Psoas muscle (tissue), 8 donors: ENCODE data around the gene TBC1D14. TPM values are rescaled to one million over a fixed set of nuclear protein-coding genes. Genes with fewer than 3 reads are reported as not detected.
"Not testable (repeated sequence)": the region's sequence is repeated elsewhere in the genome, so short reads cannot be mapped to it uniquely, and the experiment has no call there.

ENCODE experiments used
- ATAC-seq, 4 donors: fragments of 200-7000 bp; cut with Tn5 transposase; one replicate each; pipeline ENCODE4 v1.9.1; 2020; ENCODE audit warnings: moderate library complexity in 3 of 4, mild to moderate bottlenecking in 2 of 4
- DNase-seq, 2 donors: peaks; one replicate each; pipeline ENCODE4 v3.0.0-alpha.2; 2020
- H3K27ac ChIP-seq: fragments of 200-600 bp; one replicate; pipeline ENCODE4 v1.8.0; 2022
- H3K27me3 ChIP-seq, 3 donors: fragments of 200-600 bp in 1 of 3; one replicate each; pipeline versions ENCODE4 v1.6.1 to v1.8.0; 2013 to 2022; ENCODE audit warnings: low read length in 2 of 3, mild to moderate bottlenecking in 2 of 3, moderate library complexity in 1 of 3; ENCODE audit not compliant: insufficient read depth in 3 of 3
- H3K36me3 ChIP-seq, 2 donors: fragments of 200-600 bp in 1 of 2; one replicate each; pipeline versions ENCODE4 v1.6.1 to v1.8.0; 2013 to 2022; ENCODE audit warnings: low read depth in 1 of 2, mild to moderate bottlenecking in 1 of 2, moderate library complexity in 1 of 2; ENCODE audit not compliant: insufficient read depth in 1 of 2
- H3K4me1 ChIP-seq: fragments of 200-600 bp; one replicate; pipeline ENCODE4 v1.8.0; 2022
- H3K4me3 ChIP-seq: fragments of 200-600 bp; one replicate; pipeline ENCODE4 v1.8.0; 2022; ENCODE audit warnings: mild to moderate bottlenecking
- H3K9me3 ChIP-seq: fragments of 200-600 bp; one replicate; pipeline ENCODE4 v1.8.0; 2022
- CTCF ChIP-seq: fragments of 200-600 bp; IDR thresholded peaks from one replicate; pipeline ENCODE4 v1.8.0; 2022; ENCODE audit warnings: antibody characterized with exemption
- WGBS, 3 donors: extraction: QIAGEN DNeasy Blood & Tissue Kit; methylation state at CpG; one replicate each; pipeline versions ENCODE4 v1.1.6 to v1.1.7; 2013; 5-methylcytosine and 5-hydroxymethylcytosine counted together
- intact Hi-C, 2 donors: fragments of 100-400 bp; cut with DNase I; formaldehyde crosslinking; loops; one replicate each; pipeline versions ENCODE4 v1.11.0 to v1.14.2; 2022
- polyA plus RNA-seq, 3 donors: library from polyadenylated mRNA; stranded (reverse); fragments of 200-250 nt; gene quantifications; one replicate each; pipeline ENCODE4 v1.2.3, GENCODE V29; 2013
- total RNA-seq, 4 donors: library from RNA; stranded (reverse); fragmentation: NEBNext Ultra II Directional in 2 of 4; extraction: Animal tissue kit (Norgen Biotek cat#: 25700) in 2 of 4; gene quantifications; one replicate each; pipeline versions ENCODE4 v1.2.1 to v1.2.4, GENCODE V29; 2021 to 2023
- donor health status: healthy with polysubstance abuse.
- donor health status: DM: no; HTN: no; CAD: no; lungs with moderate emphysema.
- donor health status: Bipolar disorder and iron deficiency.
- donor health status: healthy.
- donor health status: DM: yes; HTN: yes; CAD: no.
- donor health status: DM: no; HTN: no; CAD: no.
- donor health status: DM: no; HTN: no; CAD: no.
- donor health status: DM: yes; HTN: yes; CAD: no.

Gene TBC1D14
- total and polyA plus RNA-seq, 7 donors: 14.7 to 45.5 (median 33.1) TPM

GRCh38 chr4:6910960-6911874 is 1.6 kb downstream of the TBC1D14 start:
- no peaks in the 10 kb centered on the region for H3K27me3 ChIP-seq
- no peaks in the 10 kb centered on the region for H3K36me3 ChIP-seq
- intact Hi-C loops: loop anchor here (2.0 to 5.0 kb wide), 2 partner anchors 51 to 162 kb away; no protein-coding TSS in a partner anchor
- H3K4me3 ChIP-seq: peak overlapping the region; percentile 81
- WGBS, 3 donors: 91 to 94% (median 92%) methylated on average over 15 of the region's 15 CpGs
- DNase-seq (no peak), ATAC-seq (no peak)
- peak overlapping the region; percentile 99 for H3K27ac ChIP-seq
- TF ChIP-seq CTCF: no peak
- peaks cover 52% of the 10 kb centered on the region for H3K4me1 ChIP-seq
- no peaks in the 10 kb centered on the region for H3K9me3 ChIP-seq

GRCh38 chr4:6911917-6912316 is 2.3 kb downstream of the TBC1D14 start:
- intact Hi-C loops: loop anchor here (2.0 to 5.0 kb wide), 2 partner anchors 50 to 161 kb away; no protein-coding TSS in a partner anchor

GRCh38 chr4:6912441-6912840 is 2.8 kb downstream of the TBC1D14 start:
- DNase-seq (peak in 1 of 2 donors; percentile 43), ATAC-seq (peak in 3 of 4 donors; percentile 31 to 61 (median 43))
- 19 to 34% (median 31%) methylated on average over 4 of the region's 4 CpGs for WGBS, 3 donors
- TF ChIP-seq CTCF: no peak
- Histone ChIP-seq H3K4me1 (peaks cover 64% of the 10 kb centered on the region), H3K27me3 (no peaks in the 10 kb centered on the region), H3K27ac (peak overlapping the region; percentile 99), H3K4me3 (peak overlapping the region; percentile 81), H3K9me3 (no peaks in the 10 kb centered on the region), H3K36me3 (no peaks in the 10 kb centered on the region)
- intact Hi-C loops: loop anchor here in 1 of 2 donors (5.0 kb wide), 1 partner anchor 50 kb away; no protein-coding TSS in a partner anchor

More at GRCh38 chr4:6911917-6912316, 2.3 kb downstream of the TBC1D14 start:
- peak in 1 of 2 donors; percentile 17 for DNase-seq
- H3K36me3 ChIP-seq, H3K27me3 ChIP-seq, ATAC-seq, H3K9me3 ChIP-seq: not testable (repeated sequence)
- Histone ChIP-seq H3K4me3 (peak overlapping the region; percentile 81), H3K4me1 (peaks cover 59% of the 10 kb centered on the region), H3K27ac (peak overlapping the region; percentile 99)
- WGBS, 3 donors: 82 to 86% (median 84%) methylated on average over 10 of the region's 10 CpGs

GRCh38 chr4:6913350-6913905 is 3.8 kb downstream of the TBC1D14 start:
- H3K27me3 ChIP-seq: no peaks in the 10 kb centered on the region
- H3K4me3 ChIP-seq: no peak overlapping the region
- 93 to 96% (median 95%) methylated on average over 6 of the region's 6 CpGs for WGBS, 3 donors
- H3K9me3 ChIP-seq: no peaks in the 10 kb centered on the region
- no peaks in the 10 kb centered on the region for H3K36me3 ChIP-seq
- peaks cover 65% of the 10 kb centered on the region for H3K4me1 ChIP-seq
- TF ChIP-seq CTCF: no peak
- DNase-seq (no peak), ATAC-seq (no peak)
- no peak overlapping the region for H3K27ac ChIP-seq
- intact Hi-C loops: loop anchor here in 1 of 2 donors (5.0 kb wide), 1 partner anchor 49 kb away; no protein-coding TSS in a partner anchor

GRCh38 chr4:6914448-6914847 is 4.8 kb downstream of the TBC1D14 start:
- H3K4me1 ChIP-seq: peaks cover 69% of the 10 kb centered on the region
- H3K36me3 ChIP-seq: no peaks in the 10 kb centered on the region
- WGBS, 3 donors: 82 to 92% (median 90%) methylated on average over 9 of the region's 9 CpGs
- TF ChIP-seq CTCF: no peak
- H3K4me3 ChIP-seq: no peak overlapping the region
- no peak overlapping the region for H3K27ac ChIP-seq
- ATAC-seq (no peak), DNase-seq (peak in 1 of 2 donors; percentile 34)
- intact Hi-C loops: loop anchor here in 1 of 2 donors (5.0 kb wide), 1 partner anchor 48 kb away; no protein-coding TSS in a partner anchor
- H3K9me3 ChIP-seq: no peaks in the 10 kb centered on the region
- no peaks in the 10 kb centered on the region for H3K27me3 ChIP-seq
